ENCODE data around the gene GPR42.

Gene GPR42

GRCh38 chr19:35370722-35371121, at the start of gene GPR42:
Gene GPR42, plus strand, starts transcription at chr19:35371068. Its CDS starts 292 bp downstream, at chr19:35371360.
- DNase-seq, result no peak

GRCh38 chr19:35321291-35321690, 49.6 kb upstream of the GPR42 start:
- DNase-seq, result no peak

- no peak for DNase-seq
These were observed 48.9 kb upstream of the GPR42 start for GRCh38 chr19:35322014-35322413.

- DNase-seq, result no peak
These were observed 43.2 kb upstream of the GPR42 start for GRCh38 chr19:35327642-35328041.

- DNase-seq, result no peak
These were observed 42.0 kb upstream of the GPR42 start, which contains the start of gene CD22 for GRCh38 chr19:35328851-35329285. Gene CD22, plus strand, starts transcription at chr19:35329187. Its CDS starts 2,854 bp downstream, at chr19:35332041.

GRCh38 chr19:35329323-35329722, 41.5 kb upstream of the GPR42 start:
- DNase-seq, result no peak

- no peak for DNase-seq
These were observed 40.4 kb upstream of the GPR42 start for GRCh38 chr19:35330475-35330874.

- no peak for DNase-seq
These were observed 39.2 kb upstream of the GPR42 start for GRCh38 chr19:35331551-35332214.

- DNase-seq, result no peak
These were observed 38.1 kb upstream of the GPR42 start for GRCh38 chr19:35332817-35333216.

GRCh38 chr19:35334144-35334753, 36.6 kb upstream of the GPR42 start:
- no peak for DNase-seq

- DNase-seq, result no peak
These were observed 34.5 kb upstream of the GPR42 start for GRCh38 chr19:35336166-35336955.

- no peak for DNase-seq
These were observed 33.5 kb upstream of the GPR42 start for GRCh38 chr19:35337097-35337983.

GRCh38 chr19:35337984-35338296, 32.9 kb upstream of the GPR42 start:
- no peak for DNase-seq

- no peak for DNase-seq
These were observed 30.4 kb upstream of the GPR42 start for GRCh38 chr19:35340431-35340830.

- no peak for DNase-seq
These were observed 29.9 kb upstream of the GPR42 start for GRCh38 chr19:35341006-35341405.

GRCh38 chr19:35341565-35342225, 29.2 kb upstream of the GPR42 start:
- no peak for DNase-seq

- DNase-seq, result no peak
These were observed 28.4 kb upstream of the GPR42 start for GRCh38 chr19:35342430-35342829.

- DNase-seq, result no peak
These were observed 26.3 kb upstream of the GPR42 start for GRCh38 chr19:35344511-35345031.

GRCh38 chr19:35345671-35346111, 25.2 kb upstream of the GPR42 start:
- no peak for DNase-seq

GRCh38 chr19:35346193-35347052, 24.4 kb upstream of the GPR42 start:
- DNase-seq, result no peak
